ENCODE measurements around the gene KCNJ9. TPM values are rescaled to one million over a fixed set of nuclear protein-coding genes. Genes with fewer than 3 reads are reported as not detected.

The KCNJ9 gene
- total RNA-seq, 1 experiment from 2014 or later: not detected

DNA sequence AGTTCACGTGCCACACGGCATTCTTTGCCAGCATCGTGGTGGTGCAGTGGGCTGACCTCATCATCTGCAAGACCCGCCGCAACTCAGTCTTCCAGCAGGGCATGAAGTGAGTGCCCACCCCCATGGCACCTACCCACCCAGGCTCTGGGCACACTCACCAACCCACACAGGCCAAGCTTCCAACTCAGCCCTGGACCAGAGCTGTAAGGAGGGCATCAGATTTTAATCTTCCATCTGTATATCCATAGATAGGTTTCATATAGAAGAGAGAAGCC lies 55.5 kb downstream of the KCNJ9 start:
- H3K4me3 ChIP-seq: no peak overlapping the region
- H3K79me2 ChIP-seq (ENCODE audit: low read depth): no peaks in the 10 kb centered on the region
- intact Hi-C loops (cut with micrococcal nuclease; ENCODE audit: unreplicated experiment): no loop called here
- ChIA-PET CTCF (no interaction called here), POLR2A (ENCODE audit: unreplicated experiment) (no interaction called here)
- no peaks in the 10 kb centered on the region for H4K20me1 ChIP-seq (ENCODE audit: insufficient read depth)
- H3K27me3 ChIP-seq (ENCODE audit: insufficient read depth, low read depth): no peaks in the 10 kb centered on the region; the same call in 1 of the 2 replicates
- H3K9me3 ChIP-seq (ENCODE audit: insufficient read depth, low read depth): no peaks in the 10 kb centered on the region
- H3K36me3 ChIP-seq (ENCODE audit: low read depth): no peaks in the 10 kb centered on the region
- no peak for DNase-seq
- TF ChIP-seq EZH2 (IDR thresholded peaks at IDR 0.05; ENCODE audit: low read depth) (no peak), CTCF (conservative IDR thresholded peaks at IDR 0.05) (no peak)
- H3K27ac ChIP-seq: no peak overlapping the region
- H3K4me1 ChIP-seq (replicated peaks; ENCODE audit: insufficient read depth): no peaks in the 10 kb centered on the region
- H3K9me2 ChIP-seq (ENCODE audit: insufficient read depth): no peaks in the 10 kb centered on the region
- no peaks in the 10 kb centered on the region for H3F3A ChIP-seq (ENCODE audit: insufficient read depth, low read depth)
- BruUV-seq (replicated peaks): no TSS peak
- no peak overlapping the region for H2AFZ ChIP-seq
- no peak overlapping the region for H3K4me2 ChIP-seq

DNA sequence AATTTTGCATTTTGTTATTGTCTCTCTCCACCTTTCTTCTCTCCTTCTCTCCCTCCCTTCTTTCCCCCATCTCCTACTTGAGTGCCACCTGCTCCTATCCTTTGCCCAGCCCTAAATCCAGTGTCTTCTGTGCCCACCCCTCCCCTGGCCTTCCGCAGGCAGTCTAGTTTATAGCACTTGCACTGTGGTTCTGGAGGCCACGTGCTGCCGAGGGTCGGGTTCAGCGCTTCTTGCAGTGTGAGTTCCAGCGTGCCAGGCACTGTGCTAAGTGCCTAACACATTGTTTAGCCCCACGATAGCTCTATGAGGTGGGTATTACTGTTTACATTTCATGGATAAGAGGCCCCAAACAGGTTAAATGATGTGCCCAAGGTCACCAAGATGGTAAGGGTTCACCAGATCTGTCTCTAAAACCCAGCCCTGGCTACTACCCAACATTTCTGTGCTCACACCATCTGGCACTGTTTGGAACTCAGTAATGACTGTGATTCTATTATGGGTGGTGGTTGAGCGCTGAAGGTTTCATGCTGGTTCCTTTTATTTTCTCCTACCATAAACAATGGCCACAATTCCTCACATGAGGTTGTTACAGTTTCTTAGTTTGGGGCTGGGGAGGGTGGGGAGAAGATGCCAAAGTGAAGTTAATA lies 56.0 kb downstream of the KCNJ9 start:
- Histone ChIP-seq H3K27me3 (ENCODE audit: insufficient read depth, low read depth) (no peaks in the 10 kb centered on the region; the same call in 1 of the 2 replicates), H3F3A (ENCODE audit: insufficient read depth, low read depth) (no peaks in the 10 kb centered on the region), H3K9me3 (ENCODE audit: insufficient read depth, low read depth) (no peaks in the 10 kb centered on the region), H3K36me3 (ENCODE audit: low read depth) (no peaks in the 10 kb centered on the region), H3K79me2 (ENCODE audit: low read depth) (no peaks in the 10 kb centered on the region), H3K4me3 (no peak overlapping the region), H3K4me2 (no peak overlapping the region), H3K27ac (no peak overlapping the region), H2AFZ (no peak overlapping the region), H3K9me2 (ENCODE audit: insufficient read depth) (no peaks in the 10 kb centered on the region), H4K20me1 (ENCODE audit: insufficient read depth) (no peaks in the 10 kb centered on the region), H3K4me1 (replicated peaks; ENCODE audit: insufficient read depth) (no peaks in the 10 kb centered on the region)
- ChIA-PET CTCF (no interaction called here), POLR2A (ENCODE audit: unreplicated experiment) (no interaction called here)
- BruUV-seq (replicated peaks): no TSS peak
- TF ChIP-seq EZH2 (IDR thresholded peaks at IDR 0.05; ENCODE audit: low read depth): no peak
- no peak for TF ChIP-seq CTCF (conservative IDR thresholded peaks at IDR 0.05)
- intact Hi-C loops (cut with micrococcal nuclease; ENCODE audit: unreplicated experiment): no loop called here
- DNase-seq: no peak

- TF ChIP-seq EZH2 (IDR thresholded peaks at IDR 0.05; ENCODE audit: low read depth): no peak
- TF ChIP-seq CTCF (conservative IDR thresholded peaks at IDR 0.05): no peak
- no peaks in the 10 kb centered on the region for H3K4me1 ChIP-seq (replicated peaks; ENCODE audit: insufficient read depth)
- no peaks in the 10 kb centered on the region; the same call in 1 of the 2 replicates for H3K9me2 ChIP-seq (ENCODE audit: insufficient read depth)
- POLR2A ChIA-PET (ENCODE audit: unreplicated experiment): no interaction called here
- no peaks in the 10 kb centered on the region for H3K36me3 ChIP-seq (ENCODE audit: low read depth)
- no peak overlapping the region for H3K27ac ChIP-seq
- no peaks in the 10 kb centered on the region for H4K20me1 ChIP-seq (ENCODE audit: insufficient read depth)
- H3K9me3 ChIP-seq (ENCODE audit: insufficient read depth, low read depth): no peaks in the 10 kb centered on the region
- H3K27me3 ChIP-seq (ENCODE audit: insufficient read depth, low read depth): no peaks in the 10 kb centered on the region; the same call in 1 of the 2 replicates
- no peaks in the 10 kb centered on the region for H3F3A ChIP-seq (ENCODE audit: insufficient read depth, low read depth)
- no peak overlapping the region for H3K4me2 ChIP-seq
- no TSS peak for BruUV-seq (replicated peaks)
- intact Hi-C loops (cut with micrococcal nuclease; ENCODE audit: unreplicated experiment): no loop called here
- H2AFZ ChIP-seq: no peak overlapping the region
- CTCF ChIA-PET: no interaction called here
- H3K4me3 ChIP-seq: no peak overlapping the region
- no peak for DNase-seq
- H3K79me2 ChIP-seq (ENCODE audit: low read depth): no peaks in the 10 kb centered on the region
Measured at GRCh38 chr1:160139840-160140239, 58.5 kb downstream of the KCNJ9 start.

Other genes starting within 250 kb of the KCNJ9 start
- gene VSIG8, start 218.9 kb upstream of the KCNJ9 start, total RNA-seq (2021): not detected in 2 replicates
- gene CFAP45, start 181.4 kb upstream of the KCNJ9 start, total RNA-seq (2021): 8.2 and 9.3 TPM in 2 replicates
- 473 and 481 TPM in 2 replicates for gene TAGLN2, start 156.0 kb upstream of the KCNJ9 start, total RNA-seq (2021)
- 22.9 and 23.4 TPM in 2 replicates for gene IGSF9, start 135.9 kb upstream of the KCNJ9 start, total RNA-seq (2021)
- gene SLAMF9, start 127.3 kb upstream of the KCNJ9 start, total RNA-seq (2021): 0.58 and 0.94 TPM in 2 replicates
- gene PIGM, start 49.5 kb upstream of the KCNJ9 start, total RNA-seq (2021): 3.3 and 4.0 TPM in 2 replicates
- not detected in 2 replicates for gene KCNJ10, start 11.4 kb upstream of the KCNJ9 start, total RNA-seq (2021)
- 27.4 and 38.0 TPM in 2 replicates for gene IGSF8, start 17.1 kb downstream of the KCNJ9 start, total RNA-seq (2021)
- gene ATP1A2, start 34.2 kb downstream of the KCNJ9 start, total RNA-seq (2021): 1.1 TPM in 2 replicates
- not detected in 2 replicates for gene ATP1A4, start 70.1 kb downstream of the KCNJ9 start, total RNA-seq (2021)
- gene CASQ1, start 109.0 kb downstream of the KCNJ9 start, total RNA-seq (2021): not detected in 2 replicates
- 84.7 and 139 TPM in 2 replicates for gene PEA15, start 123.8 kb downstream of the KCNJ9 start, total RNA-seq (2021)
- gene DCAF8, start 181.0 kb downstream of the KCNJ9 start, total RNA-seq (2021): 152 and 161 TPM in 2 replicates
- gene PEX19, start 203.6 kb downstream of the KCNJ9 start, total RNA-seq (2021): 50.1 and 52.5 TPM in 2 replicates

All from PC-9 (cell line).